A172 (cell line): Measurements from ENCODE around the gene NARF. TPM values are rescaled to one million over a fixed set of nuclear protein-coding genes. Genes with fewer than 3 reads are reported as not detected.
A peak's percentile ranks its signal among the peaks of the same experiment; 100 is the strongest.

Experiments
- DNase-seq: peaks from one replicate; pipeline ENCODE4 v3.0.0-alpha.2; 2015; ENCODE audit warnings: low spot score
- total RNA-seq: library from RNA; depleted of rRNA; stranded (reverse); fragments of >200 nt; shearing (Covaris generic); gene quantifications from 2 replicates; pipeline ENCODE4 v1.2.3, GENCODE V29; 2014

The NARF gene
- total RNA-seq, 1 experiment from 2014 or later = 59.0 TPM

- DNase-seq = no peak
Measured at GRCh38 chr17:82433560-82434215, 24.9 kb upstream of the NARF start.

GRCh38 chr17:82434216-82434565, 24.4 kb upstream of the NARF start:
- DNase-seq = no peak

- no peak for DNase-seq
Measured at GRCh38 chr17:82435103-82435502, 23.4 kb upstream of the NARF start.

GRCh38 chr17:82435601-82436583, 22.6 kb upstream of the NARF start:
- no peak for DNase-seq

GRCh38 chr17:82436601-82437324, 21.8 kb upstream of the NARF start:
- DNase-seq = no peak

GRCh38 chr17:82437325-82437668, 21.2 kb upstream of the NARF start:
- no peak for DNase-seq

GRCh38 chr17:82438401-82439193, 19.9 kb upstream of the NARF start:
- no peak for DNase-seq

- DNase-seq = no peak
Measured at GRCh38 chr17:82439194-82439828, 19.2 kb upstream of the NARF start.

GRCh38 chr17:82439829-82440365, 18.6 kb upstream of the NARF start:
- no peak for DNase-seq

GRCh38 chr17:82440469-82440981, 18.0 kb upstream of the NARF start:
- DNase-seq = no peak

- no peak for DNase-seq
Measured at GRCh38 chr17:82440991-82441627, 17.4 kb upstream of the NARF start.

GRCh38 chr17:82441691-82442487, 16.7 kb upstream of the NARF start:
- DNase-seq = no peak

GRCh38 chr17:82442643-82443464, 15.7 kb upstream of the NARF start:
- no peak for DNase-seq

GRCh38 chr17:82443465-82444283, 14.9 kb upstream of the NARF start:
- DNase-seq = no peak

GRCh38 chr17:82444284-82444893, 14.2 kb upstream of the NARF start:
- DNase-seq = no peak

GRCh38 chr17:82444941-82445521, 13.5 kb upstream of the NARF start:
- DNase-seq = peak; percentile 55

- no peak for DNase-seq
Measured at GRCh38 chr17:82445542-82445941, 13.0 kb upstream of the NARF start.
